GM23248 (cell line): ENCODE results near the gene FILIP1.

Experiments used
- EZH2 ChIP-seq: fragments of 200-600 bp; sonication (generic); IDR thresholded peaks from 2 replicates; pipeline ENCODE4 v1.6.1; 2018; ENCODE audit warnings: antibody characterized with exemption, mild to moderate bottlenecking; ENCODE audit not compliant: insufficient read depth, poor library complexity, severe bottlenecking
- EZH2phosphoT487 ChIP-seq: fragments of 200-600 bp; sonication (generic); IDR thresholded peaks from 2 replicates; pipeline ENCODE4 v1.6.1; 2018; ENCODE audit warnings: antibody characterized with exemption, moderate library complexity, mild to moderate bottlenecking, low read depth; ENCODE audit not compliant: insufficient read depth

- TF ChIP-seq EZH2phosphoT487: no peak
- no peak for TF ChIP-seq EZH2
Observed at GRCh38 chr6:75333676-75334200, 159.9 kb downstream of the FILIP1 start.
